ENCODE data around the gene NECTIN1.

Gene NECTIN1

DNA sequence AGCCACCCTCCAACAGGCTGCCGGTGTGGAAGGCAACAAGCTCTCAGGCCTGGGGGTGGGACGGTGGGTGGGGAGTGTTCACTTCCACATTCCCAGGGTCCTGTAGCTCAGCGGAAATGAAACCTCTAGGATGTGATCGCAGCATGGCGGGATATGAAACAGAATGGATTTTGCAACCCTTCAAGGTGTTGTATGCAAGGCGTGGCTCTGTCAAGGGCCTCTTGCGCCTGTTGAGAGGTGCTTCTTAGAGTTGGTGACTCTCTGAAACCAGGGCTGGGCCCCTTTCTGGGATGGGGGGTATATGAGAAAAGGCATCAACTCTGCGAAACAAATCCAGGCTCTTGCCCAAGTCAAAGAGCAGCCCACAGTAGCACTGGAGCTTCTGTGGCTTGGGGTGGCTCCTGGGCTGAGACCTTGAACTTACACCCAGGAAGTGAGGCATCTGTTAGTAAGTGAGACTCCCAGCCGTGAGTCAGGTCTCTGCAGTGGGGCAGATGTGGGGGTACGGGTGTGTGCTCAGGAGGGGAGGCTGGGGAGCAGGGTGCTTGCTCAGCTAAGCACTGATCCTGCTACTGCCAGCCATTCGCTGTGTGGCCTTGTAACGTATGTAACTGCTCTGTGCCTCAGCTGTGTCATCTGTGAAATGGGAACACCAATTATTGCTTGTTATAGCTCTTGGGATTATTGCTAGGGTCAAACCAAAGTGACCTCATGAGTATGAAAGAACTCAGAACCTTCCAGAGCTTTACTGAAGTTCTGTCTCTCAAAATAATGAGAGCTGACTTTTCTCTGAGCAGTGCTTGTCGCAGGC lies 28.3 kb downstream of the NECTIN1 start:
- in situ Hi-C loops (cut with HindIII; ENCODE audit: low pct_ligation_motif_present, low sequenced_read_pairs): no loop called here
- no peaks in the 10 kb centered on the region for H3K36me3 ChIP-seq (replicated peaks)
- DNase-seq: no peak
- no peak overlapping the region for H3K27ac ChIP-seq
- H3K27me3 ChIP-seq (replicated peaks): no peaks in the 10 kb centered on the region
- H3K4me3 ChIP-seq (ENCODE audit: low read depth, low read length): no peak overlapping the region
- TF ChIP-seq, protein P1, sequence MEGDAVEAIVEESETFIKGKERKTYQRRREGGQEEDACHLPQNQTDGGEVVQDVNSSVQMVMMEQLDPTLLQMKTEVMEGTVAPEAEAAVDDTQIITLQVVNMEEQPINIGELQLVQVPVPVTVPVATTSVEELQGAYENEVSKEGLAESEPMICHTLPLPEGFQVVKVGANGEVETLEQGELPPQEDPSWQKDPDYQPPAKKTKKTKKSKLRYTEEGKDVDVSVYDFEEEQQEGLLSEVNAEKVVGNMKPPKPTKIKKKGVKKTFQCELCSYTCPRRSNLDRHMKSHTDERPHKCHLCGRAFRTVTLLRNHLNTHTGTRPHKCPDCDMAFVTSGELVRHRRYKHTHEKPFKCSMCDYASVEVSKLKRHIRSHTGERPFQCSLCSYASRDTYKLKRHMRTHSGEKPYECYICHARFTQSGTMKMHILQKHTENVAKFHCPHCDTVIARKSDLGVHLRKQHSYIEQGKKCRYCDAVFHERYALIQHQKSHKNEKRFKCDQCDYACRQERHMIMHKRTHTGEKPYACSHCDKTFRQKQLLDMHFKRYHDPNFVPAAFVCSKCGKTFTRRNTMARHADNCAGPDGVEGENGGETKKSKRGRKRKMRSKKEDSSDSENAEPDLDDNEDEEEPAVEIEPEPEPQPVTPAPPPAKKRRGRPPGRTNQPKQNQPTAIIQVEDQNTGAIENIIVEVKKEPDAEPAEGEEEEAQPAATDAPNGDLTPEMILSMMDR (IDR thresholded peaks at IDR 0.05; ENCODE audit: low read depth, low read length, missing control alignments): no peak

DNA sequence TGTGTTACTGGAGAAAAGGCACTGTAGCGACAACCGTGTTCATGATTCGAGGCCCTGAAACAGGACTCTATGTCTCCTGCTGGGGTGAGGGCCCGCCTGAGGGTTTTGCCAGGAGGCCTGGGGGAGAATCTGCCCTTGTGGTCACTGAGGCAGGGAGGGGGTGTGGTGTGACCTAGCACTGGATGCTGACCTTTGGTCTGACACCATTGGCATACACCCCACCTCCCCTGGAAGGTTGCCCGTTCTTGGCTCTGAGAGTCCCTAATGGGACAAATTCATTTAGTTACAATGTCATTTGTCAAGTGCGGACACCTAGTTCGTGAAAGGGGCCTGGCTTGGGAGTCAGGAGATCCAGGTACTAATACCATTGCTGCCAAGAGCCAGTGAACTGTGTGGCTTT lies 29.0 kb downstream of the NECTIN1 start:
- in situ Hi-C loops (cut with HindIII; ENCODE audit: low pct_ligation_motif_present, low sequenced_read_pairs): no loop called here
- TF ChIP-seq, protein P1 (IDR thresholded peaks at IDR 0.05; ENCODE audit: low read depth, low read length, missing control alignments): no peak
- Histone ChIP-seq H3K4me3 (ENCODE audit: low read depth, low read length) (no peak overlapping the region), H3K27me3 (replicated peaks) (no peaks in the 10 kb centered on the region), H3K27ac (no peak overlapping the region), H3K36me3 (replicated peaks) (no peaks in the 10 kb centered on the region)
- no peak for DNase-seq

DNA sequence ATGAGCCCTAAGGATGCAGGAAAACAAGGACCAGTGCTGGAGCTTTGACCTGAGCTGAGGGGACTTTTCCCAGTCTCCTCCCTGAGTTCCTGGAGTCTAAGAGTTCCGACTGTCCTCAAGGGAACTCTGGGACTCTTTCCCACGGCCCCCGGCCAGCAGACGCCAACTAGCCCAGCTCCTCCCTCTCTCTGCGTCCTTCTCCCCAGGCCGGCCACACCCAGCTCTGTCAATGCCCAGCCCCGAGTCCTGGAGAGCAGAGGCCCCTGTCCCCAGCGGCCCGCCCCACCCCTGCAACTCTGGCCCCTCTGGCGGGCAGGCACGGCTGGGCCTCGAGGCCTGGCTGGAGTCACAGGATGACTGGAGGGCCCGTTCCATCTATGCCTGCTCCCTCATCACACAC lies 29.8 kb downstream of the NECTIN1 start:
- no peak for DNase-seq
- in situ Hi-C loops (cut with HindIII; ENCODE audit: low pct_ligation_motif_present, low sequenced_read_pairs): no loop called here
- no peaks in the 10 kb centered on the region for H3K36me3 ChIP-seq (replicated peaks)
- H3K27me3 ChIP-seq (replicated peaks): no peaks in the 10 kb centered on the region
- H3K4me3 ChIP-seq (ENCODE audit: low read depth, low read length): no peak overlapping the region
- TF ChIP-seq, protein P1 (IDR thresholded peaks at IDR 0.05; ENCODE audit: low read depth, low read length, missing control alignments): no peak
- H3K27ac ChIP-seq: no peak overlapping the region

DNA sequence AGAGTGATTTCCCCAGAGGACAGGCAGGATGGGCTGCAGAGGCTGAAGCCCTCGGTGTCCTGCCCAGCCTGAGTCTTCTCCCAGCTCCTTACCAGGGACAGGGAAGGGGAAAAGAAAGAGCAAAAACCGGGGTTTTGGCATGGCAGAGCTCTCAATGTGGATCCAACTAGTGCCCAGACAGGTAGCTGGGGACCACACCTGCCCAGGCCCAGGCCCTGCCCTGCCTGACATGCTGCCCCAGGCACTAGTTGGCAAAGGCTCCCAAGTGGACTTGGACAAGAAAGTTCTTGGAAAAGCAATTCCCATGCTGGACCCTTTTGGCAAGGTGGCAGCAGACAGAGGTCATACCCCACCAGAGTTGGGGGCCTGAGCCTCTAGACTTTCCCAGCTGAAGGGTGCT lies 31.1 kb downstream of the NECTIN1 start:
- Histone ChIP-seq H3K4me3 (ENCODE audit: low read depth, low read length) (no peak overlapping the region), H3K36me3 (replicated peaks) (no peaks in the 10 kb centered on the region), H3K27me3 (replicated peaks) (no peaks in the 10 kb centered on the region), H3K27ac (no peak overlapping the region)
- no peak for DNase-seq
- in situ Hi-C loops (cut with HindIII; ENCODE audit: low pct_ligation_motif_present, low sequenced_read_pairs): no loop called here
- TF ChIP-seq, protein P1 (IDR thresholded peaks at IDR 0.05; ENCODE audit: low read depth, low read length, missing control alignments): no peak

DNA sequence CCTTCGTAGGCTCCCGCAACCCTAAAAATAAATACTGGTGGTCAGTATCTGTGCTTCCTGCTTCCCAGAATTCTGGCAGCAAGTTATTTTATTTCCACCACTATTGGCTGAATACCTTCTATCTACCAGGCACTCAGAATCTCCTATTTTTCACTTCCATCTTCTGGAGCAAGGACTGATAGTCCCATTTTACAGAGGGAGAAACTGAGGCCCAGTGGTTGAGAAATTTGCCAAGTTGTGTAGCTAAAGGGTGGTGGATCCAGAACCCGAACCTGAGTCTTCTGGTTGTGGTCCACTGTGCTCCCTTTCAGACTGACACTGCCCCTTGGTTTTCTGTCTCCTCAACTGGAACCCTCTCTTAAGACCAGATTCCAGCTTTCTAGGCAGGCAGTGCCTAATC lies 31.6 kb downstream of the NECTIN1 start:
- DNase-seq: no peak
- in situ Hi-C loops (cut with HindIII; ENCODE audit: low pct_ligation_motif_present, low sequenced_read_pairs): no loop called here
- no peaks in the 10 kb centered on the region for H3K27me3 ChIP-seq (replicated peaks)
- TF ChIP-seq, protein P1 (IDR thresholded peaks at IDR 0.05; ENCODE audit: low read depth, low read length, missing control alignments): no peak
- H3K36me3 ChIP-seq (replicated peaks): no peaks in the 10 kb centered on the region
- H3K4me3 ChIP-seq (ENCODE audit: low read depth, low read length): no peak overlapping the region
- no peak overlapping the region for H3K27ac ChIP-seq

All from brain microvascular endothelial cell (primary cell).